ENCODE measurements around the gene ZSWIM6.

The ZSWIM6 gene

DNA sequence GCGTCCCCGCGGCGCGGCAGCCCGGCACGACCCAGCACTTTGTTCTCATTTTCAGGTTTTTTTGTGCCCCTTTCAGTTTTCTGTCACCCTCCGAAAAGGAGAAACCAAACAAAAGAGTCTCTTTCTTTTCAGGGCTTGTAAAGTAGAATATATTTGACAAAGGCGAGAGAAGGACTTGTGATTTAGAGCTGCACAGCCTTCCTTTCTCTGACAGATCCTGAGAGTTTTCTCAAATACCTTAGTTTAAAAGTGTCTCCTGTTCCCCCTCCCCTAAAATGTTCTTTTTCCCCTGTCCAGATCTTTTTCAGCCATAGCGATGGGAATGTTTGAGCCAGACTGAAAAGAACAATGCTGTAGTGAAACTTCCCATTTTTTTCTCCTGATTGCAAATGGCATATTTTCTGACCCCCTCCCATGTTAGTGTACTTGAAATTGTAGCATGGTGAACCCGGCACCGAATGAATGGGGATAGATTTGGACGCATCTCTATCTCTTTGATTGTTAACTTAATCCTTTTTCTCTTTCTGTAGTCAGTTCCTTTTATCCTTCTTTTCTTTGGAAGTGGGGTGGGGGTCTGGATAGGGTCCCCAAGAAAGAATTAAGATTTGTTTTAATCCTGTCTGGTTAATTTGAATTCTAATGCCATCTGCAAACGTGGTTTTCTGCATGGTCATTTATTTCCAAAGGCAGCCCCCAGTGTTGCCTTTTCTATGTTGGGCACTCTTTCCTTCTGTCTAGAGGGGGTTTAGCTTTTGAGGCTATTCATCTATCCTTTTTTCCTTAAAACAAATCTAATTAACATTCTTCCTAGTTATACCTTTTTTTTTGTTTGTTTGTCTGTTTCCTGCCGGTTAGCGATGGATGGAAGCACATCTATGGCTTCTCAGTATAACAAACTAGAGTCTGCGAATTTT, 2.2 kb downstream of the ZSWIM6 start:
- Histone ChIP-seq H3K36me3 (ENCODE audit: control insufficient read depth, insufficient read depth, low read length) (no peaks in the 10 kb centered on the region), H3K27me3 (replicated peaks; ENCODE audit: control insufficient read depth, insufficient read depth, low read length) (no peaks in the 10 kb centered on the region; the same call in none of the 2 replicates), H3K4me3 (replicated peaks; ENCODE audit: low read depth, low read length) (peak overlapping the region; percentile 66)
- DNase-seq (ENCODE audit: extremely low read depth, insufficient read length) = no peak
- TF ChIP-seq, protein P1, sequence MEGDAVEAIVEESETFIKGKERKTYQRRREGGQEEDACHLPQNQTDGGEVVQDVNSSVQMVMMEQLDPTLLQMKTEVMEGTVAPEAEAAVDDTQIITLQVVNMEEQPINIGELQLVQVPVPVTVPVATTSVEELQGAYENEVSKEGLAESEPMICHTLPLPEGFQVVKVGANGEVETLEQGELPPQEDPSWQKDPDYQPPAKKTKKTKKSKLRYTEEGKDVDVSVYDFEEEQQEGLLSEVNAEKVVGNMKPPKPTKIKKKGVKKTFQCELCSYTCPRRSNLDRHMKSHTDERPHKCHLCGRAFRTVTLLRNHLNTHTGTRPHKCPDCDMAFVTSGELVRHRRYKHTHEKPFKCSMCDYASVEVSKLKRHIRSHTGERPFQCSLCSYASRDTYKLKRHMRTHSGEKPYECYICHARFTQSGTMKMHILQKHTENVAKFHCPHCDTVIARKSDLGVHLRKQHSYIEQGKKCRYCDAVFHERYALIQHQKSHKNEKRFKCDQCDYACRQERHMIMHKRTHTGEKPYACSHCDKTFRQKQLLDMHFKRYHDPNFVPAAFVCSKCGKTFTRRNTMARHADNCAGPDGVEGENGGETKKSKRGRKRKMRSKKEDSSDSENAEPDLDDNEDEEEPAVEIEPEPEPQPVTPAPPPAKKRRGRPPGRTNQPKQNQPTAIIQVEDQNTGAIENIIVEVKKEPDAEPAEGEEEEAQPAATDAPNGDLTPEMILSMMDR (IDR thresholded peaks at IDR 0.05; ENCODE audit: insufficient read depth, low read length, poor library complexity, severe bottlenecking) = no peak

DNA sequence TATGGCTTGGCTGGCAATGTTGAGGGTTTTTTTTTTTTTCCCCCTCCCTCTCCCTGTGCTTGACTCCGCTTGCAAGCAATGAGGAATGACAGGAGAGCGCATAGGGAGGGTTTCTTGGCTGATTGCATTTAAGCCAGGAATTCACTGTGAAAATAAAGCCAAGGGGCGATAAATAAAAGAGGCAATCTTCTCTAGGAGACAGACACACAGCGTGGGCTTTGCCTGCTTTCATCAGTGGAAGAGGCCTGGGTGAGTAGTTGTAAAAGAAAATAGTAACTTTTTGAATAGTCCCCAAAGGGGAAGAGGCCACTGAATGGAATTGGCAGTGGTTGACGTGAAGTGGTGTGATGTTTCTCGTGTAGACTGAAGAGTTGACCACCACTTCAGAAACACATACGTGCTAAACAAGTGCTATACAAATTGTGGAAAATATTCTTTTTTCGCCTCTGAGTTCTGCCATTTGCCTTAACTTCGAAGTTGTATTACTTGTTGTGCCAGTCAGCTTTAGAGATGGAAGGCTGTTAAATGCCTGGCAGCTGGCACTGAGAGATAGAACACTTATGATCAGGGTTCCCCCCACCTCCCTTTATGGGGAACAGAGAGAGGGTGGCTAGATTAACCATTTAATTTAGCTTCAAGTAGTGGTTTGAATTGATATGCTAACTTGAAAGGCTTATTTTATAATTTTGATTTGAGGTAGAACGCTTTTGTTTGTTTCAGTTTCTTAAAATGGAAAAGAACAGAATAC, 3.0 kb downstream of the ZSWIM6 start:
- Histone ChIP-seq H3K36me3 (ENCODE audit: control insufficient read depth, insufficient read depth, low read length) (no peaks in the 10 kb centered on the region), H3K27me3 (replicated peaks; ENCODE audit: control insufficient read depth, insufficient read depth, low read length) (no peaks in the 10 kb centered on the region; the same call in none of the 2 replicates), H3K4me3 (replicated peaks; ENCODE audit: low read depth, low read length) (no peak overlapping the region)
- TF ChIP-seq, protein P1 (IDR thresholded peaks at IDR 0.05; ENCODE audit: insufficient read depth, low read length, poor library complexity, severe bottlenecking) = no peak
- DNase-seq (ENCODE audit: extremely low read depth, insufficient read length) = no peak

DNA sequence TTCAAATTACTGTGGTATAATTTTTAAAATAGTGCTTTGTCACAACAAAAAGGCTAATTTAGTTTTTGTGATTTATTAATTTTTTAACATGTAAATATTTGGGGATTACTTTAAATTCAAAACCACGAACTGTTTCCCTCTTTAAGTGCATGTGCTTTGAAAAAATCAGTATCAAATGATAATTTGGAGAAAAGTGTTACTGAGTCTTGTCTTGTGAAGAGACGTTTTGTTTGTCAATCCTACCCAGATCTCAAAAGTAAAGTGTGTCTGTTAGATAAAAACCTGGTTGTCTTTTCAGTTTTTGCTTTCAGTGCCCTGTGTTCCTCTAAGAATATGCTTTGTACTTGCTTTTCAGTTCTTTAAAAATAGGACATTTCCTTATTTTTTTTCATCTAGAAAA, 7.7 kb downstream of the ZSWIM6 start:
- Histone ChIP-seq H3K4me3 (replicated peaks; ENCODE audit: low read depth, low read length) (no peak overlapping the region), H3K27me3 (replicated peaks; ENCODE audit: control insufficient read depth, insufficient read depth, low read length) (no peaks in the 10 kb centered on the region; the same call in 1 of the 2 replicates), H3K36me3 (ENCODE audit: control insufficient read depth, insufficient read depth, low read length) (no peaks in the 10 kb centered on the region)
- no peak for DNase-seq (ENCODE audit: extremely low read depth, insufficient read length)
- TF ChIP-seq, protein P1 (IDR thresholded peaks at IDR 0.05; ENCODE audit: insufficient read depth, low read length, poor library complexity, severe bottlenecking) = no peak

DNA sequence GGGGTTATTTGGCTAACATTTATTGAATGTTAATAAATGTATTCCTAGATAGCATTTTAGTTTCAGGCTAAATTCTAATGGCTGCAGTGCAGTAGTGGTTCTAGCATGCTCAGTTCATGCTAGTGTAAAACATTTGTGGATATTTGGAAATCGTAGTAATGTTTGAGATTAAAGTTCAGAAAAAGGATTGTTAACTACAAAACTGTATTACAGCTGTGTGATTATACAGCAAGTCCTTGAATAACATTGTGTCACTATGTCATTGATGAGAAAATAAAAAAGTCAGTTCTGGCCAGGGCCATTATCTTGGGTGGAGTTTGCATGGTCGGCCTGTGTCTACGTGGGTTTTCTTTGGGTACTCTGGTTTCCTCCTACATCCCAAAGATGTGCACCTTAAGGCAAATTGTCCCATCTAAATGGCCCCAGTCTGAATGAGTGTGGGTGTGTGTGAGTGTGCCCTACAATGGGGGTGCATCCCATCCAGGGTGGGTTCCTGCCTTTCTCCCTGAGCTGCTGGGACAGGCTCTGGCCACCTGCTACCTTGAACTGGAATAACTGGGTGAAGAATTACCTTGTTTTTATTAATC, 8.8 kb downstream of the ZSWIM6 start:
- no peaks in the 10 kb centered on the region; the same call in 1 of the 2 replicates for H3K27me3 ChIP-seq (replicated peaks; ENCODE audit: control insufficient read depth, insufficient read depth, low read length)
- H3K36me3 ChIP-seq (ENCODE audit: control insufficient read depth, insufficient read depth, low read length) = no peaks in the 10 kb centered on the region
- H3K4me3 ChIP-seq (replicated peaks; ENCODE audit: low read depth, low read length) = no peak overlapping the region
- DNase-seq (ENCODE audit: extremely low read depth, insufficient read length) = no peak
- TF ChIP-seq, protein P1 (IDR thresholded peaks at IDR 0.05; ENCODE audit: insufficient read depth, low read length, poor library complexity, severe bottlenecking) = no peak

DNA sequence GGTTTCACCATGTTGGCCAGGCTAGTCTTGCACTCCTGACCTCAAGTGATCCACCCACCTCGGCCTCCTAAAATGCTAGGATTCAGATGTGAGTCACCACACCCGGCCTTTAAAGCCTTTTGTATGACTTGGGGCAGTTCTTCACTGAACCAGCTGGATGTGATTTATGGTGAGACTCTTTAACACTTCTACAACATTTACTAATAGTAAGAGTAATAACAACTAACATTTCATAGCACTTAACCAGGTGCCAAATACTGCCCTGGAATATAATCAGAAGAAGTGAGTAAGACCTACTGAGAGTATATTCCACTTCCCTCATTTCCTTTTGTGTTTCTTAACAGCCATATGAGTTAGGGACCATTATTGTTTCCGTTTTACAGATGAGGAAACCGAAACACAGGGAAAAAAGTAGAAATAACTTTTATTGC, 10.0 kb downstream of the ZSWIM6 start:
- no peak for DNase-seq (ENCODE audit: extremely low read depth, insufficient read length)
- Histone ChIP-seq H3K4me3 (replicated peaks; ENCODE audit: low read depth, low read length) (no peak overlapping the region), H3K36me3 (ENCODE audit: control insufficient read depth, insufficient read depth, low read length) (no peaks in the 10 kb centered on the region), H3K27me3 (replicated peaks; ENCODE audit: control insufficient read depth, insufficient read depth, low read length) (no peaks in the 10 kb centered on the region; the same call in 1 of the 2 replicates)
- TF ChIP-seq, protein P1 (IDR thresholded peaks at IDR 0.05; ENCODE audit: insufficient read depth, low read length, poor library complexity, severe bottlenecking) = no peak
